GM21717 (cell line): ENCODE data around the gene ZBTB4.

ENCODE experiments used
- ATAC-seq: cut with Tn5 transposase; IDR thresholded peaks from one replicate; pipeline ENCODE4 v1.9.1; 2021; ENCODE audit warnings: mild to moderate bottlenecking, moderate library complexity; ENCODE audit not compliant: unreplicated experiment

The ZBTB4 gene

GRCh38 chr17:7444682-7445618, 34.5 kb downstream of the ZBTB4 start, which contains the start of gene CHRNB1:
Gene CHRNB1, plus strand, starts transcription at chr17:7445061. Its CDS starts 67 bp downstream, at chr17:7445128.
- no peak for ATAC-seq

DNA sequence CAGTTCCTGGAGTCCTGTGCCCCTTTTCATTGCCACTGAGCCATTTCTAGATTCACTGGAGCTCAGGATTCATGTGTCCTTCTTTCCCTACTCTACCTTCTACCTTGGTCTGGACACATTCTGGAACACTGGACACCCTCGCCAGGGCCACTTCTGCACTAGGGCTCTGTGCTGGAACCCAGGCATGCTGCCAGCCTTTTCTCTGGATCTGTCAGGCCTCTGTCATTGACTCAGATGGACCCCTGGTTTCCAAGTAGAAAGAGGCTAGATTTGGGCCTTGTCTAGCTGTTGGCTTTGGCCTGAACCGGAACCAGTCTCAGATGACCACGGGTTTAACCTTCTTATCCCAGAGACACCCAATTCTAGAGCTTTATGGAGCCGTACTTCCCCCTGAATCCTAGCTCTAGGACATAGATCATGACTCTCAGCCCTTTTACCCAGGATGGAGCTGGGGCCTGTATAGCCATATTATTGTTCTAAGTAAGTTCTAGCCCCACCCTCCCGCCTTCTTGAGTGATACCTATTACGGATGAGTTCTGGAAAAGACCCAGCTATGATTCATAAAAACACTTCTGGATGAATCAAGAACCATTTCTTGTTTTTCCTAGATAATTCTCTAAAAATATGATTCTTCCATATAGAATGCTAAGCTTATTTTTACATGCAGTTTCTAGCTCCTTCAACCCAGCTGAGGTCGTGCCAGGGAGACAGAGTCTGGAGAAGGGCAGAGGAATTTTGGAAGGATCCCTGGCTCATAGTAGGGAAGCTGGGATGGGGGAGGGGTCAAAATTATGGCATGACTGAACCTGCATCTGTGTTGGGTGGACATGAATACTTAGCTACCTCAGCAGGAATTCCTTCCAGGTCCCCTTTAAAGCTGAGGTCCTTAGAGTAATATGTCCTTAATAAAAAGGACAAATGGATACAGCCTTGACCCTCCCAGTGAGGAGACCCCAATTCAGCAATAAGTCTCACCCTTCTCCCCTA, 35.6 kb downstream of the ZBTB4 start:
- ATAC-seq = no peak

DNA sequence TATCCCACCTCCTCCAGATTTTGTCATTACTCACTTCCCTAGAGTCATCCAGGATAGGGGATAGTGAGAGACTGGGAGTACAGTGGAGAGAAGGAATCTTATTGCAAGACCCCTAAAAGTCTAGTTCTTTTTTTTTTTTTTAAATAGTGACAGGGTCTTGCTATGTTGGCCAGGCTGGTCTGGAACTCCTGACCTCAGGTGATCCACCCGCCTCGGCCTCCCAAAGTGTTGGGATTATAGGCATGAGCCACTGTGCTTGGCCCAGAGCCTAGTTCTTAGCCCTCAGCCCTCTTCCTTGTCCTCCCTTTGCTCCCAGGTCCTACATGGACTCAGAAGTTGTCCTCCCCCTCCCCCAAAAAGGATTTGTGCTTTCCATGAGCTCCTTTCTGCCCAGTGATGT, 37.3 kb downstream of the ZBTB4 start:
- no peak for ATAC-seq

DNA sequence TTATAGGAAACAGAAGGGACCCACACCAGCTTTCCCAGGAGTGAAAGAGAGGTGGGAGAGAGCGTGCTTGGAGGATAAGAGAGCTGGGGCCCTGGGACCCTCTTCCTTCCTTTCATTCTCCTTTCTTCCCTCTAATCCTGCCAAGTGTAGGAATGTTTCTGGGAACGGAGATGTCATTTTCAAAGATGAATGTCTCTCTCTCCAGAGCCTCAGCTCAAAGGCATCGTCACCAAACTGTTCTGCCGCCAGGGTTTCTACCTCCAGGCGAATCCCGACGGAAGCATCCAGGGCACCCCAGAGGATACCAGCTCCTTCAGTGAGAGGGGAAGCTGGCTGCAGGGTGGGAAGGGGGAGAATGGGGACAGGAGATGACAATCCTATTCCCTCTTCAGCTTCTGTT, 38.2 kb downstream of the ZBTB4 start:
- no peak for ATAC-seq

DNA sequence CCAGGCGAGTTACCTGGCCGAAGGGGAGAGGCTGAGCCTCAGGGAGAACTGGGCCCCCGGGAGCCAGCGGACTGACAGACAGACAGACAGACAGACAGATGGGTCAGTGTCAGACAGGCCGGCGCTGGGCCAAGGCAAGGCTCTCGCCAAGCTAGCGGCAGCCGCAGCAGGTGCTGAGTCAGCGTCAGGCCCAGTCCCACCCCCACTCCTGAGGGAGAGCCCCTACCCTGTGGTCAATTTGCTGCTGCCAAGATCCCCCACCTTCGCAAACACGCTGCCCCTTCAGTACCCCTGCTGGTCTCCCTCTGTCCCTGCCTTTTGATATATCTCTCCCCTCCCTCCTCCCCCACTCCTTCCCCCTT, 38.6 kb downstream of the ZBTB4 start:
- no peak for ATAC-seq

DNA sequence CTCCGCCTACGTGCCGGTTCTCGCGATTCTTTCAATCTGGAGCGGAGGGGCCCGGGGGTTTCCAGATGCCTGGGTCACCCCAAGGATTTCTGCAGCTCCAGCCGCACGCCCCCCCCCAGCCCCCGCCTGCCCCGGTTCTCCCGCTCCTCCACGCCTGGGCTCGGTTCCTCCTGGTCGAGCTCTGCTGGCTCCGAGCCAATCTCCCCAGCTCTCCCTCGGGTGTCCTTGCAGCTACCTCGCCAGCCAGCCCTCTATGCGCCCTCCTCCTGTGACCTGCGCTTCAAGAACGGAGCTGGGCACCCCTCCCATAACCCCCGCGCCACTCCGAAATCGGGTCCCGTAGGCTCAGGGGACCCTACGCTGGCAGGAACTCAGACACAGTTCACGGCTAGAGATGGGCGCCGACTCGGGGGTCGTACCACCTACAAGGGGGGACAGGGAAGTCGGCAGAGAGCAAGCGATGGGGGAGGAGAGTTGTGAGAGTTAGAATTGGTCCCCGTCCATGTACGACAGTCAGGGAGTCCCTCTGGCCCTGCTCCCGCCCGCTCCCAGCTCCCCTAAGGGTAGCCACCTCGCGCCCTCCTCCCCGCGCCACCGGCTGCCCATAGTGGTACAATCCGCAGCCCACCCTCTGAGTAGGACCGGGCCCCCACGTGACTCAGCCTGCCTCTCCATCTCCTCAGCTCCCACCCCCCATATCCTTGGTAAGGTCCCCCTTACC, 39.2 kb downstream of the ZBTB4 start:
- no peak for ATAC-seq

DNA sequence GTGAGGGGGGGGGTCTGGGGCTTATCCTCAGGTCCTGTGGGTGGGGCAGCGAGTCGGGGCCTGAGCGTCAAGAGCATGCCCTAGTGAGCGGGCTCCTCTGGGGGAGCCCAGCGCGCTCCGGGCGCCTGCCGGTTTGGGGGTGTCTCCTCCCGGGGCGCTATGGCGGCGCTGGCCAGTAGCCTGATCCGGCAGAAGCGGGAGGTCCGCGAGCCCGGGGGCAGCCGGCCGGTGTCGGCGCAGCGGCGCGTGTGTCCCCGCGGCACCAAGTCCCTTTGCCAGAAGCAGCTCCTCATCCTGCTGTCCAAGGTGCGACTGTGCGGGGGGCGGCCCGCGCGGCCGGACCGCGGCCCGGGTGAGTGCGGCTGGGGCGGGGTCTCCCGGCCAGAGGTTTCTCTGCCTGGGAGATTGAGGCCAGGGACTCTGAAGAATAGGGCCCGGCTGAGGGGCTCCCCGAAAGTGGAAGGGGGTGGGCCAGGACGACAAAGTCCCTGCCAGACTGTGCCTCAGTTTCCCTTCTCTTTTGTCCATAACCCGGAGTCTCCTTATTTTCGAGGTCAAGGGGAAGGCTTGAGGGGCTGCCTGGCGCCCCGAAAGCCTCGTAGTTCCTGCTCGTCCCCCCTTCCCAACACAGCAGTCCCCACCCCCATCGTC, 39.8 kb downstream of the ZBTB4 start, which contains the start of gene FGF11:
Gene FGF11, plus strand, starts transcription at position 51 of the 651 bp plus-strand sequence. Its CDS starts 109 bp downstream, at position 160.
- no peak for ATAC-seq

DNA sequence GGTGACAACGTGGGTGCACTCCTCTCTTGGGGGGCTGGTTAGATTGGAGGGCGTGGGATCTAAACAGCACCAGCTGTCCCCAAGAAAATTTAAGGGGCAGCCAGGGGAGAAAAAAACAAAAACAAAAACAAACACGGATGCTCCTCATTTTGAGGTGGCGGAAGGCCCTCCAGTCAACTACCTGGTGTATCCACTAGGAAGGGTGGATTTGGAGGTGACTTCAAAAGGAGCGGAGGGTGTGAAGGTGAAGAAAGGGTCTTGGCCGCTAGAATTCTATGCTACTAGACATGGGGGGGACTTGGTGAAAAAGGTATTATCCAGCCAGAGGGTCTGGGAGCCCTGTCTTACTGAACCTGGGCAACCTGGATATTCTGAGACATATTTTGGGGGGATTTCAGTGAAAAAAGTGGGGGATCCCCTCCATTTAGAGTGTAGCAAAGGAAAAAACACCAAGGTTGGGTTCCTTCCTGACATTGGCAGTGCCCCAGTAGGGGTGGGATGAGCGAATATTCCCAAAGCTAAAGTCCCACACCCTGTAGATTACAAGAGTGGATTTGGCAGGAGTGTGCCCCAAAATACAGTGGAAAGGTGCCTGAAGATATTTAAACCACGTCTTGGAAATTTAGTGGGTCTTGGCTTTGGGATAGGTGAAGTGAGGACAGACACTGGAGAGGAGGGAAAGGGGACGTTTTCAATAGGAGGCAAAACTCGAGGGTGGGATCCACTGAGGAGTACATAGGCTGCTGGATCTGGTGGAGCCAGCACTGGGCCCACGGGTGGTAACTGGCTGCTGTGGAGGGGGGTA, 40.6 kb downstream of the ZBTB4 start:
- ATAC-seq = no peak

GRCh38 chr17:7437950-7438614, 41.3 kb downstream of the ZBTB4 start:
- no peak for ATAC-seq

- no peak for ATAC-seq
Measured at GRCh38 chr17:7437369-7437863, 42.0 kb downstream of the ZBTB4 start.

DNA sequence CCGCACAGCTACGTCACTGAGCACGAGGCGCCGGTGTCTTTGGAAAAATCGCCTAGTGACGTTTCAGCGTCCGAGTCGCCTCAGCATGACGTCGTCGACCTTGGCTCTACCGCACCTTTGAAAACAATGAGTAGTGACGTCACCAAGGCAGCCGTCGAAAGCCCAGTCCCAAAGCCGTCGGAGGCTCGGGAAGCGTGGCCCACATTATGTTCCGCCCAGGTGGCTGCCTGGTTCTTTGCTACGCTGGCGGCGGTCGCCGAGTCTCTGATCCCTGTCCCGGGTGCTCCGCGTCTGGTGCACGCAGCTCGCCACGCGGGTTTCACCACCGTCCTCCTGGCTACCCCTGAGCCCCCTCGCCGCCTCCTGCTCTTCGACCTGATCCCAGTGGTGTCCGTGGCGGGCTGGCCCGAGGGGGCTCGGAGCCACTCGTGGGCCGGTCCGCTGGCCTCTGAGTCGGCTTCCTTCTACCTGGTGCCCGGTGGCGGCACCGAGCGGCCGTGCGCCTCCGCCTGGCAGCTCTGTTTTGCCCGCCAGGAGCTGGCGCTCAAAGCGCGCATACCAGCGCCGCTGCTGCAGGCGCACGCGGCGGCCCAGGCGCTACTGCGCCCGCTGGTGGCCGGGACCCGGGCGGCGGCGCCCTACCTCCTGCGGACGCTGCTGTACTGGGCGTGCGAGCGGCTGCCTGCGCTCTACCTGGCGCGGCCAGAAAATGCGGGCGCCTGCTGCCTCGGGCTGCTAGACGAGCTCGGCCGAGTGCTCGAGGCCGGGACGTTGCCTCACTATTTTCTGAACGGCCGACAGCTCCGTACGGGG, 42.7 kb downstream of the ZBTB4 start:
- ATAC-seq = no peak

DNA sequence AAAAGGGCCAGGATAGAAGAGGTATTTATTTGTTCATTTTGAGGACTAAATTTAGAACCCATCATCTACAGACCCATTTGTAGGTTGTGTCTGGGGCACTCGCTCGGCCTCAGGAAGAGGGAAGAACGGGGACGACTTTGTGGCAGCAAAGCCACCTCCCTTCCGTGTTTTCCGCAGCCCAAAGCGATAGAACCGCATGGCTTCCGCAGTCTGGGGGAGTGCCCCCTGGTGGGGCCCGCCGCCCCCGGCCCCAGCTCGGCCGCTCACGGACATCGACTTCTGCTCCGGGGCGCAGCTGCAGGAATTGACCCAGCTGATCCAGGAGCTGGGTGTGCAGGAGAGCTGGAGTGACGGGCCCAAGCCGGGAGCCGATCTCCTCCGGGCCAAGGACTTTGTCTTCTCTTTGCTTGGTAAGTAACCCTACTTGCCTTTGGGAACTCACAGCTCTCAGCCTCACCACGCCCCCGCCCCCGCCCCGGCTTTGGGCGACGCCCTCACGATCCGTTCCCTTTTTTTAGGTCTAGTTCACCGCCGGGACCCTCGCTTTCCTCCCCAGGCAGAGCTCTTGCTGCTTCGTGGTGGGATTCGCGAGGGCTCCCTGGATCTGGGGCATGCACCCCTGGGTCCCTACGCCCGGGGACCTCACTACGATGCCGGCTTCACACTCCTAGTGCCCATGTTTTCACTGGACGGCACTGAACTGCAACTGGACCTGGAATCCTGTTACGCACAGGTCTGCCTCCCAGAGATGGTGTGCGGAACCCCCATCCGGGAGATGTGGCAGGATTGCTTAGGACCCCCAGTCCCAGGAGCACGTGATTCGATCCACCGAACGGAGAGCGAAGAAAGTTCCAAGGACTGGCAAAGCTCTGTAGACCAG, 43.5 kb downstream of the ZBTB4 start:
- peak; percentile 24 for ATAC-seq

DNA sequence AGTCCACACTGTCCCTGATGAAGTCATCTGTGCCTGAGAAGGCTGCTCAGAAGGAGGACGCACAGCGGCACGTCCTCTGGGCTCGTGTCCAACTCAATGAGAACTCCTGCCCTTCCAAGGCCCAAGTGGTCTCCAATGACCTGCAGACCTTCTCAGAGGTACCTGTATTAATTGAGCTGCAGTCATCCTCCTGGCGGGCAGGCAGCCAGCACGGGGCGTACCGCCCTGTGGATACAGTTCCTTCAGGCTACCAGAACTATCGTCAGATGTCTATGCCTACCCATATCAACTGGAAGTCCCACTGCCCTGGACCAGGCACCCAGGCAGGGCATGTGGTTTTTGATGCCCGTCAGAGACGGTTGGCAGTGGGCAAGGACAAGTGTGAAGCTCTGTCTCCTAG, 47.1 kb downstream of the ZBTB4 start:
- no peak for ATAC-seq

- ATAC-seq = no peak
Measured at GRCh38 chr17:7431231-7431630, 48.2 kb downstream of the ZBTB4 start.

- ATAC-seq = no peak
Measured at GRCh38 chr17:7429722-7430121, 49.7 kb downstream of the ZBTB4 start.

DNA sequence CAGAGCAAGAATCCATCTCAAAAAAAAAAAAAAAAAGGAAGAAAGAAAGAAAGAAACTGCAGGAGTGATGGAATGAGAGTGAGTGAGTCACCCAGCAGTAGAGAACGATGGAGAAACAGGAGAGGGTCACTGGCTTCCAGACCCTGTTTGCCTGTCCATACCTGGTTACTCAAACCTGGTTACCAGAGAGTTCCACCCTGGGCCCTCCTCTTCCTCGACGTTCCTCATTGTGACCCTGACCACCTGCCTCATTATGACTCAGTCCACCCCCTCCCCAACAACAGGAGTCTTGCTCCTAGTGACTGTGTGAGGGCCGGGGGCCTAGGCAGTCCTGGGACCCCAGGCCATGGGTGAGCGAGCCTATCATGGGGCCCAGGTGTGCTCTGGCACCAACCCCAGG, 50.9 kb downstream of the ZBTB4 start, which contains the start of gene SPEM3:
Gene SPEM3, plus strand, starts transcription at position 301 of the 400 bp plus-strand sequence. Its CDS starts 46 bp downstream, at position 347.
- ATAC-seq = no peak

DNA sequence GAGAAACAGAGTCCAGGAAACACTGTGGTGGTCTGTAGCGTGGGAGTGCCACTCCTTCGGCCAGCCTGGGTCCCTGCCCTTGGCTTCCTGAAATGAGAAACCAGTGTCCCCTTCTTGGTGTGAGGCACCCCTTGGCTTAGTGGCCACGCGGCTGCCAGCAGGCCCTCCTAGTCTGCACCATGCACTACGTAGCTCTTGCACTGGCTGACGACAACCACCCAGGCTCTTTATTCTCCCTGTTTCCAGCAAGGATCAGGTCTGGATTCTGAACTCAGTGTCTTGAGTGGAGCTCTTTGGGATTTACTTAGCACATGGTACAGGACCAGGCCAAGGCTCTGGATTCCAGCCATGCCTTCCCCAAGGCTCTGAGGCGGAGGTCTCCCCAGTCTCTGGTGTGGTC, 51.9 kb downstream of the ZBTB4 start:
- no peak for ATAC-seq
